HUES6 (cell line): ENCODE measurements around the gene KISS1.
A peak's percentile ranks its signal among the peaks of the same experiment; 100 is the strongest.

ENCODE experiments used
- H3K27ac ChIP-seq: 2 replicates; pipeline ENCODE4 v1.7.0; 2013; ENCODE audit warnings: low read depth, mild to moderate bottlenecking, low read length, inconsistent platforms
- H3K27me3 ChIP-seq: 2 replicates; pipeline ENCODE4 v1.6.1; 2013; ENCODE audit warnings: low read length; ENCODE audit not compliant: control insufficient read depth, insufficient read depth
- H3K36me3 ChIP-seq: 2 replicates; pipeline ENCODE4 v1.6.1; 2013; ENCODE audit warnings: low read length; ENCODE audit not compliant: control insufficient read depth, insufficient read depth
- H3K4me1 ChIP-seq: 2 replicates; pipeline ENCODE4 v1.6.1; 2013; ENCODE audit warnings: low read length; ENCODE audit not compliant: control insufficient read depth, insufficient read depth
- H3K4me3 ChIP-seq: 2 replicates; pipeline ENCODE4 v1.5.1; 2013; ENCODE audit warnings: low read depth, low read length
- H3K9ac ChIP-seq: one replicate; pipeline ENCODE4 v1.6.1; 2013; ENCODE audit warnings: mild to moderate bottlenecking, low read length
- H3K9me3 ChIP-seq: 2 replicates; pipeline ENCODE4 v1.6.1; 2013; ENCODE audit warnings: low read depth, low read length; ENCODE audit not compliant: control insufficient read depth, insufficient read depth

KISS1 gene

GRCh38 chr1:204191456-204191855, 4.8 kb downstream of the KISS1 start:
- Histone ChIP-seq H3K4me1 (peaks cover 5% of the 10 kb centered on the region; the same call in 1 of the 2 replicates), H3K4me3 (no peak overlapping the region), H3K27me3 (peaks cover 72% of the 10 kb centered on the region), H3K9ac (no peak overlapping the region), H3K36me3 (no peaks in the 10 kb centered on the region), H3K9me3 (no peaks in the 10 kb centered on the region), H3K27ac (no peak overlapping the region)

DNA sequence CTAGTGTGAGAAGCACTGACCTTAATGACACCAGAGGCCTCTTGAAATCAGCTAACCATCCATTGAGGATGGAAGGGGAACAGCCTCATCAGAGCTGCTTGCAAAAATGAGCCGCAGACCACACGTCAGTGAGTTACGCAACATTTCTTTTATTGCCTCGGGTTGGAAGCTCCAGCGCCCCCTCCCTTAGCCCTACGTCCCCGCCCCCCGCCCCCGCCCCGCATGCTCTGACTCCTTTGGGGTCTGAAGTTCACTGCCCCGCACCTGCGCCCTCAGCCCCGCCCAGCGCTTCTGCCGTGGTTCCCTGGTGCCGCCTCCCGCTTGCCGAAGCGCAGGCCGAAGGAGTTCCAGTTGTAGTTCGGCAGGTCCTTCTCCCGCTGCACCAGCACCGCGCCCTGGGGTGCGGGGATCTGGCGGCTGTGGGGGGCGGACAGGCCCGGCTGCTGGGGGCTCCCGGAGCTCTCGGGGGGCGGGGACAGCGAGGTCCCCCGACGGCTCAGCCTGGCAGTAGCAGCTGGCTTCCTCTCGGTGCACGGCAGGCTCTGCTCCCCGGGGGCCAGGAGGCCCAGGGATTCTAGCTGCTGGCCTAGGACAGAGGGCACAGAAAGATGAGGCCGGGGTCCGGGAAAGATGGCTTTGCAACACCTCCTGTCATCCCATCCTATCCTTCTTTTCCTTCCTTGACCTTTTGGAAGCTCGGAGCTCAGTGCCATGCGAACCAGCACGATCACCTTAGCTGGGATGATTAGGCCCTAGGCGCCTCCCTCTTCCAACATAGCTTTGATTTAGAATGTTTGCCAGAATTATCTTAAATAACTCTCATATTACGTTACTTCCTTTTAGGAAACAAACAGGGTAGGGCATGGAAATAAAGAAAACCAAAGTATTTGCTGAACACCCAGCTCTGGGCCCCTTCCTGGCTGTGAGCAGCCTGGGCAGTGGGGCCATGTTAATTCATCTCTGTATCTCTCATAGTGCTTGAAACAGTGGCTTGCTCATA, 5.8 kb downstream of the KISS1 start:
- H3K9ac ChIP-seq, result no peak overlapping the region
- peak overlapping the region; percentile 27 for H3K4me3 ChIP-seq

GRCh38 chr1:204188959-204189639, 7.2 kb downstream of the KISS1 start:
- no peak overlapping the region for H3K27ac ChIP-seq
- H3K9ac ChIP-seq, result no peak overlapping the region

More for the DNA sequence above, 5.8 kb downstream of the KISS1 start:
- no peak overlapping the region for H3K27ac ChIP-seq
- H3K4me1 ChIP-seq, result 0 out of 2 replicates have a peak, but pooled peaks cover 2% of the 10 kb centered on the region
- H3K9me3 ChIP-seq, result no peaks in the 10 kb centered on the region
- H3K36me3 ChIP-seq, result no peaks in the 10 kb centered on the region
- H3K27me3 ChIP-seq, result peaks cover 73% of the 10 kb centered on the region

GRCh38 chr1:204186597-204186996, 9.7 kb downstream of the KISS1 start:
- H3K4me3 ChIP-seq, result no peak overlapping the region
- H3K9me3 ChIP-seq, result no peaks in the 10 kb centered on the region
- H3K27ac ChIP-seq, result no peak overlapping the region
- H3K27me3 ChIP-seq, result peaks cover 51% of the 10 kb centered on the region
- no peak overlapping the region for H3K9ac ChIP-seq
- H3K4me1 ChIP-seq, result 0 out of 2 replicates have a peak, but pooled peaks cover 2% of the 10 kb centered on the region
- no peaks in the 10 kb centered on the region for H3K36me3 ChIP-seq

More at GRCh38 chr1:204188959-204189639, 7.2 kb downstream of the KISS1 start:
- Histone ChIP-seq H3K36me3 (no peaks in the 10 kb centered on the region), H3K4me3 (no peak overlapping the region), H3K4me1 (0 out of 2 replicates have a peak, but pooled peaks cover 2% of the 10 kb centered on the region), H3K27me3 (peaks cover 73% of the 10 kb centered on the region), H3K9me3 (no peaks in the 10 kb centered on the region)

GRCh38 chr1:204181116-204181515, 15.2 kb downstream of the KISS1 start:
- H3K27me3 ChIP-seq, result peaks cover 20% of the 10 kb centered on the region; the same call in 1 of the 2 replicates
- peaks cover 6% of the 10 kb centered on the region; the same call in 1 of the 2 replicates for H3K9me3 ChIP-seq
- no peak overlapping the region for H3K27ac ChIP-seq
- H3K9ac ChIP-seq, result no peak overlapping the region
- no peaks in the 10 kb centered on the region for H3K36me3 ChIP-seq
- H3K4me3 ChIP-seq, result no peak overlapping the region
- H3K4me1 ChIP-seq, result no peaks in the 10 kb centered on the region

- H3K27ac ChIP-seq, result no peak overlapping the region
- peaks cover 6% of the 10 kb centered on the region; the same call in 1 of the 2 replicates for H3K9me3 ChIP-seq
- H3K9ac ChIP-seq, result no peak overlapping the region
- H3K4me1 ChIP-seq, result no peaks in the 10 kb centered on the region
- no peak overlapping the region for H3K4me3 ChIP-seq
- no peaks in the 10 kb centered on the region for H3K36me3 ChIP-seq
- H3K27me3 ChIP-seq, result peaks cover 30% of the 10 kb centered on the region; the same call in 1 of the 2 replicates
These were observed 16.2 kb downstream of the KISS1 start for GRCh38 chr1:204180133-204180532.

- no peak overlapping the region for H3K9ac ChIP-seq
- H3K4me3 ChIP-seq, result no peak overlapping the region
- peaks cover 6% of the 10 kb centered on the region; the same call in 1 of the 2 replicates for H3K9me3 ChIP-seq
- peaks cover 32% of the 10 kb centered on the region; the same call in 1 of the 2 replicates for H3K27me3 ChIP-seq
- H3K4me1 ChIP-seq, result no peaks in the 10 kb centered on the region
- H3K27ac ChIP-seq, result no peak overlapping the region
- no peaks in the 10 kb centered on the region for H3K36me3 ChIP-seq
These were observed 17.6 kb downstream of the KISS1 start for GRCh38 chr1:204178487-204179281.

DNA sequence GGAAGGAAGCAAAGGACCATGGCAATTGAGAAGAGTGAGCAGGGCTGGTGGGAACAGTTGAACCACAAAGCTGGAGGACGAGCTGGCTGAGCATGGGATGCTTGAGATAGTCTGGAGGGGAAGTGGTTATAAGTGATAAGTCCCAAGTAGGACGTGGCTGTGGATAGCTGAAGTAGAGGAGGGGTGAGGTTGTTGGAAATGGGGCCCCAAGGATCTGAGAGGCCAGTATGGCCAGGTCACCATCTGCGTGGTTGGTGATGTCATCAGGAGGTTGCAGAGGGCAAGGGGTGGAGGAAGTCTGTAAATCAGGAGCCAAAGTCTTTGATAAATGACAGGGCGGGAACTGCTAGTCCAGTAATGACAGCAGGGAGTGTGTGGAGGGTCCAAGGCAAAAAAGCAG, 19.2 kb downstream of the KISS1 start:
- H3K27me3 ChIP-seq, result peaks cover 32% of the 10 kb centered on the region; the same call in 1 of the 2 replicates
- peaks cover 9% of the 10 kb centered on the region; the same call in 1 of the 2 replicates for H3K9me3 ChIP-seq
- H3K4me3 ChIP-seq, result no peak overlapping the region
- no peak overlapping the region for H3K27ac ChIP-seq
- no peaks in the 10 kb centered on the region for H3K4me1 ChIP-seq
- no peak overlapping the region for H3K9ac ChIP-seq
- H3K36me3 ChIP-seq, result no peaks in the 10 kb centered on the region

DNA sequence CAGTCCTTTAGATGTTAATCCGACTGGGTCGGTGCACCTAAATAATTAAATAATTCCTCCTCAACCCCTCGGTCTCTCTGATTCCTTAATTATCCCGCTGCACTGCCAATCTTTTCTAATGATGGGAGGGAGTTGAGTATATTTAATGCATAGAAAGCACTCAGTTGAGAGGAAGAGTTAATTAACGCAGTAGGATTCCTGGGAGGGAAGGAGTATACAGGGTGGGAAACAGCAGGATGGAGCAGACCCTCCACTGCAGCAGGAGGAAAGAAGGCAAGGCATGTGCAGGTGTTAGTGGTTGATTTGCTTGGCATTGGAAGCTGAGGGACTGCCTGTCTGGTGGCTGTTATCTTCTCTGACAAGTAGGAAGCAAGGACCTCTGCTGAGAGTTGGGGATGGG, 20.2 kb downstream of the KISS1 start:
- H3K36me3 ChIP-seq, result no peaks in the 10 kb centered on the region
- H3K27ac ChIP-seq, result no peak overlapping the region
- no peaks in the 10 kb centered on the region for H3K4me1 ChIP-seq
- peaks cover 32% of the 10 kb centered on the region; the same call in 1 of the 2 replicates for H3K27me3 ChIP-seq
- no peak overlapping the region for H3K9ac ChIP-seq
- peaks cover 15% of the 10 kb centered on the region for H3K9me3 ChIP-seq
- H3K4me3 ChIP-seq, result no peak overlapping the region

GRCh38 chr1:204174958-204175357, 21.3 kb downstream of the KISS1 start:
- Histone ChIP-seq H3K4me3 (no peak overlapping the region), H3K36me3 (no peaks in the 10 kb centered on the region), H3K27ac (no peak overlapping the region), H3K9ac (no peak overlapping the region), H3K27me3 (peaks cover 32% of the 10 kb centered on the region; the same call in 1 of the 2 replicates), H3K9me3 (peaks cover 22% of the 10 kb centered on the region), H3K4me1 (no peaks in the 10 kb centered on the region)
